Neutrophil (primary cell): ENCODE results near the gene DBNL.
"Not testable (repeated sequence)": the region's sequence is repeated elsewhere in the genome, so short reads cannot be mapped to it uniquely, and the experiment has no call there.

Source experiments
- H3K27ac ChIP-seq: fragments of 200-600 bp; sonication (generic); 2 replicates; pipeline ENCODE4 v1.5.1; 2016; ENCODE audit warnings: mild to moderate bottlenecking, moderate library complexity
- H3K27me3 ChIP-seq: fragments of 200-600 bp; sonication (generic); 2 replicates; pipeline ENCODE4 v1.6.0; 2016; ENCODE audit warnings: mild to moderate bottlenecking
- H3K36me3 ChIP-seq: fragments of 200-600 bp; sonication (generic); 2 replicates; pipeline ENCODE4 v1.5.1; 2017
- H3K4me1 ChIP-seq, 2 experiments: fragments of 200-600 bp in 1 of 2; sonication (generic) in 1 of 2; 1 replicate in 1 of 2; 2 replicates in 1 of 2; pipeline versions ENCODE4 v1.5.1 to v1.6.1; 2013 to 2016; ENCODE audit warnings: low read depth in 1 of 2, low read length in 1 of 2, mild to moderate bottlenecking in 1 of 2, moderate library complexity in 1 of 2; ENCODE audit not compliant: control insufficient read depth in 1 of 2, insufficient read depth in 1 of 2
- H3K4me3 ChIP-seq, 2 experiments: fragments of 200-600 bp in 1 of 2; sonication (generic) in 1 of 2; 1 replicate in 1 of 2; 2 replicates in 1 of 2; pipeline ENCODE4 v1.5.1; 2013 to 2016; ENCODE audit warnings: low read depth in 1 of 2, low read length in 1 of 2, mild to moderate bottlenecking in 1 of 2, moderate library complexity in 1 of 2
- H3K9me3 ChIP-seq: fragments of 200-600 bp; sonication (generic); 2 replicates; pipeline ENCODE4 v1.5.1; 2016
- TF ChIP-seq, protein P1 (sequence below): fragments of 200-600 bp; sonication (generic); IDR thresholded peaks from 2 replicates; pipeline ENCODE4 v1.5.1; 2016; ENCODE audit warnings: antibody characterized with exemption

Gene DBNL

GRCh38 chr7:44032031-44032430 lies 12.5 kb upstream of the DBNL start:
- H3K4me3 ChIP-seq, H3K27ac ChIP-seq, H3K9me3 ChIP-seq, H3K4me1 ChIP-seq, H3K27me3 ChIP-seq, H3K36me3 ChIP-seq: not testable (repeated sequence)

- not testable (repeated sequence) for H3K36me3 ChIP-seq, H3K9me3 ChIP-seq, H3K27me3 ChIP-seq, H3K4me3 ChIP-seq, H3K27ac ChIP-seq, H3K4me1 ChIP-seq
Measured at GRCh38 chr7:44033971-44034844, 10.3 kb upstream of the DBNL start.

GRCh38 chr7:44036364-44036763 lies 8.1 kb upstream of the DBNL start:
- H3K27me3 ChIP-seq, H3K4me3 ChIP-seq, H3K27ac ChIP-seq, H3K9me3 ChIP-seq, H3K36me3 ChIP-seq: not testable (repeated sequence)
- peaks cover 6 to 11% of the 10 kb centered on the region in 2 experiments for H3K4me1 ChIP-seq

DNA sequence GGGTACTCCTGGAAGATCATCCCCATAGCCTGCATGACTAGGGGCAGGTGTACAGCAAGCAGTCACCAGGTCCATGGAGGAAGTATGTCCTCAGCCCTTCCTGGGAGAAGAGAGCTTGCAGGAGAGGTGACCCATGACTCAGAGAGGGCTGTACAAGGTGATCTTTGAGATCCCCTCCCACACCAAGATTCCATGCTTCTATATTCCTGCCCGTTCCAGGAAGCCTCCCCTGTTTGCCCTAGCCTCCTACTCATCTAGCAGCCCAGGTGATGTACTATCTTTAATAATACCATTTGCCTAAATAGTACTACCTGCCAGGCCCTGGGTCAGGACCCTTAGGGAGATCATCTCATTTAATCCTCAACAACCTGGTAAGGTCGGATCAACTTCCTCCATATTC lies 6.6 kb upstream of the DBNL start:
- H3K9me3 ChIP-seq, H3K36me3 ChIP-seq, H3K27me3 ChIP-seq, H3K4me3 ChIP-seq: not testable (repeated sequence)
- Histone ChIP-seq H3K27ac (peak overlapping the region; percentile 46), H3K4me1 (peaks cover 6 to 11% of the 10 kb centered on the region in 2 experiments)

- H3K36me3 ChIP-seq, H3K9me3 ChIP-seq, H3K4me3 ChIP-seq, H3K27me3 ChIP-seq: not testable (repeated sequence)
- peaks cover 8 to 14% of the 10 kb centered on the region in 2 experiments for H3K4me1 ChIP-seq
- peak overlapping the region; percentile 46 for H3K27ac ChIP-seq
Measured at GRCh38 chr7:44038553-44038952, 5.9 kb upstream of the DBNL start.

DNA sequence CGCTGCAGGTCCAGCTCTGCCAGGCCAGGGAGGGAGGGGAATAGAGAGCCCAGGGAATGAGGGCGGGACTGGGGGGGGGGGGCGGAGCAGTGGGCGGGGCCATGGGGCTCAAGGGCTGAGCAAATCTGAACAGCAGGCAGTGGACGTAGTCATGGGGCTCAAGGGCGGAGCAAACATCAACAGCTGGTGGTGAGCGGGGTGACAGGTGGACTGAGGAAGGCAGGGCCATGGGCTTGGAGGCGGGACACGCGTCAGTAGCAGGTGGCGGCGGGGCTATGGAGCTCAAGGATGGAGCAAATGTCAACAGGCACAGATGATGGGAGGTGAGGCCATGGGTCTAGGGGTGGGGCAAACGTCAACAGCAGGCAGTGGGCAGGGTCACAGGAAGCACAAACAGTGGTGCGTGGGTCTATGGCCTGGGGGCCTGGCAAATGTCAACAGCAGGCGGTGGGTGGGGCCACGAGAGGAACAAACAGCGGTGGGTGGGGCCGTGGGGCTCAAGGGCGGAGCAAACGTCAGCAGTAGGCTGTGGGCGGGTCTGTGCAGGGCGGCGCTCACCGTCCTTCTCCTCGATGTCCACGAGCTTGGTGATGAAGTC lies 5.4 kb upstream of the DBNL start:
- H3K27me3 ChIP-seq, H3K36me3 ChIP-seq, H3K9me3 ChIP-seq: not testable (repeated sequence)
- peak overlapping the region; percentile 57 to 60 for H3K4me3 ChIP-seq
- H3K4me1 ChIP-seq = peaks cover 13 to 19% of the 10 kb centered on the region in 2 experiments
- H3K27ac ChIP-seq = peak overlapping the region; percentile 94
- TF ChIP-seq, protein P1, sequence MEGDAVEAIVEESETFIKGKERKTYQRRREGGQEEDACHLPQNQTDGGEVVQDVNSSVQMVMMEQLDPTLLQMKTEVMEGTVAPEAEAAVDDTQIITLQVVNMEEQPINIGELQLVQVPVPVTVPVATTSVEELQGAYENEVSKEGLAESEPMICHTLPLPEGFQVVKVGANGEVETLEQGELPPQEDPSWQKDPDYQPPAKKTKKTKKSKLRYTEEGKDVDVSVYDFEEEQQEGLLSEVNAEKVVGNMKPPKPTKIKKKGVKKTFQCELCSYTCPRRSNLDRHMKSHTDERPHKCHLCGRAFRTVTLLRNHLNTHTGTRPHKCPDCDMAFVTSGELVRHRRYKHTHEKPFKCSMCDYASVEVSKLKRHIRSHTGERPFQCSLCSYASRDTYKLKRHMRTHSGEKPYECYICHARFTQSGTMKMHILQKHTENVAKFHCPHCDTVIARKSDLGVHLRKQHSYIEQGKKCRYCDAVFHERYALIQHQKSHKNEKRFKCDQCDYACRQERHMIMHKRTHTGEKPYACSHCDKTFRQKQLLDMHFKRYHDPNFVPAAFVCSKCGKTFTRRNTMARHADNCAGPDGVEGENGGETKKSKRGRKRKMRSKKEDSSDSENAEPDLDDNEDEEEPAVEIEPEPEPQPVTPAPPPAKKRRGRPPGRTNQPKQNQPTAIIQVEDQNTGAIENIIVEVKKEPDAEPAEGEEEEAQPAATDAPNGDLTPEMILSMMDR = peak; percentile 8

GRCh38 chr7:44039800-44040492 lies 4.6 kb upstream of the DBNL start:
- not testable (repeated sequence) for H3K9me3 ChIP-seq, H3K36me3 ChIP-seq, H3K27me3 ChIP-seq
- H3K4me3 ChIP-seq = peak overlapping the region; percentile 54
- H3K27ac ChIP-seq = peak overlapping the region; percentile 71
- H3K4me1 ChIP-seq = peaks cover 16 to 28% of the 10 kb centered on the region in 2 experiments

DNA sequence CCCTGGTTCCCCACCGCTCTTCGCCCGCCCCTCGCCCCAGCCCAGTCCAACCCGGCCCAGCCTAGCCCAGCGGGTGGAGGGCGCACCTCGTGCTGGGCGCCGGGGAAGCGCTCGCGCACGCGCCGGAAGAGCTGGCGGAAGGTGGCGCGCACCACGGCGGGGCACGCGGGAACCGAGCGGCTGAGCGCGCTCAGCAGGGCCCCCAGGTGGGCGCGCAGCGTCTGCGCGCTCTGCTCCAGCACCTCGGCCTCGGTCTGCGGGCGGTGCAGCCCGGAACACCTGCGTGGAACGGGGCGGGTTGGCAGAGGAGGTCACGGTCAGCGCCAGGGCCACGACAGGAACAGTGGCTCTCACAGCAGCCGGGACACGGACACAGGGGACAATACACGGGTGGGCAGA lies 4.0 kb upstream of the DBNL start:
- not testable (repeated sequence) for H3K27me3 ChIP-seq, H3K9me3 ChIP-seq, H3K36me3 ChIP-seq
- TF ChIP-seq, protein P1 = peak; percentile 58
- H3K4me3 ChIP-seq = peak overlapping the region; percentile 54
- H3K27ac ChIP-seq = peak overlapping the region; percentile 71
- H3K4me1 ChIP-seq = peaks cover 21 to 33% of the 10 kb centered on the region in 2 experiments
